GM12878 (cell line): ENCODE results near the gene ASIC2.

ENCODE experiments used
- CHD2 ChIP-seq: IDR thresholded peaks from 2 replicates; pipeline ENCODE4 v1.6.1; 2011; ENCODE audit warnings: low read depth, low read length, improper control_type of control experiment, borderline replicate concordance
- CREB1 ChIP-seq: IDR thresholded peaks from 2 replicates; pipeline ENCODE4 v1.6.1; 2012; ENCODE audit warnings: low read depth, mild to moderate bottlenecking, inconsistent platforms
- EGR1 ChIP-seq, 2 experiments: IDR thresholded peaks; 1 replicate in 1 of 2; 2 replicates in 1 of 2; pipeline ENCODE4 v1.6.1; 2011 to 2012; ENCODE audit warnings: low read depth in 2 of 2, low read length in 2 of 2, borderline replicate concordance in 1 of 2, mild to moderate bottlenecking in 1 of 2, moderate library complexity in 1 of 2
- HDGF ChIP-seq: fragments of 450-650 bp; IDR thresholded peaks from 2 replicates; pipeline ENCODE4 v1.6.1; 2016; ENCODE audit warnings: antibody characterized with exemption
- KAT2A ChIP-seq: conservative IDR thresholded peaks from 2 replicates; pipeline ENCODE4 v1.6.1; 2011; ENCODE audit warnings: low read depth, low read length; ENCODE audit not compliant: control insufficient read depth
- POLR2A ChIP-seq: IDR thresholded peaks from 2 replicates; pipeline ENCODE4 v1.6.1; 2011; ENCODE audit warnings: low read depth, mild to moderate bottlenecking, low read length
- RAD21 ChIP-seq: IDR thresholded peaks from 2 replicates; pipeline ENCODE4 v1.6.1; 2011; ENCODE audit warnings: mild to moderate bottlenecking, low read depth, low read length, moderate library complexity; ENCODE audit not compliant: insufficient read depth

- no peak for TF ChIP-seq POLR2A
- no peak for TF ChIP-seq EGR1 (IDR thresholded peaks at IDR 0.05; ENCODE audit: borderline replicate concordance in 1 of 2, low read depth in 2 of 2, low read length in 2 of 2)
- TF ChIP-seq KAT2A: no peak
- no peak for TF ChIP-seq CREB1
- no peak for TF ChIP-seq RAD21
- TF ChIP-seq CHD2: no peak
- no peak for TF ChIP-seq HDGF
These were observed 187.2 kb downstream of the ASIC2 start for GRCh38 chr17:33105911-33106310.
